Mesothelial cell of epicardium (in vitro differentiated cells): ENCODE data around the gene BLOC1S1. TPM values are rescaled to one million over a fixed set of nuclear protein-coding genes. Genes with fewer than 3 reads are reported as not detected.

Experiments
- DNase-seq, 2 experiments: peaks; one replicate each; pipeline ENCODE4 v3.0.0; 2021; ENCODE audit warnings: low spot score in 2 of 2; ENCODE audit not compliant: unreplicated experiment in 2 of 2
- H3K27ac Mint-ChIP-seq: 2 replicates; pipeline ENCODE4 v1.8.0; 2021; ENCODE audit warnings: mixed read lengths
- H3K27me3 Mint-ChIP-seq: 2 replicates; pipeline ENCODE4 v1.8.0; 2021; ENCODE audit warnings: low read depth, mixed read lengths
- H3K36me3 Mint-ChIP-seq: 2 replicates; pipeline ENCODE4 v1.8.0; 2021; ENCODE audit warnings: mixed read lengths
- H3K4me1 Mint-ChIP-seq: 2 replicates; pipeline ENCODE4 v1.8.0; 2021; ENCODE audit warnings: mixed read lengths
- H3K4me3 Mint-ChIP-seq: 2 replicates; pipeline ENCODE4 v1.8.0; 2021; ENCODE audit warnings: mild to moderate bottlenecking, moderate library complexity, mixed read lengths
- H3K9me3 Mint-ChIP-seq: 2 replicates; pipeline ENCODE4 v1.8.0; 2021; ENCODE audit warnings: mixed read lengths
- total RNA-seq: library from RNA; stranded (reverse); gene quantifications from 3 replicates; pipeline ENCODE4 v1.2.1, GENCODE V29; 2021
- TF ChIP-seq, protein P1 (sequence below): fragments of 200-600 bp; sonication (generic); IDR thresholded peaks from one replicate; pipeline ENCODE4 v1.5.0; 2021; ENCODE audit warnings: antibody characterized with exemption; ENCODE audit not compliant: unreplicated experiment

BLOC1S1 gene
- total RNA-seq, 1 donor from 2014 or later: 58.0 TPM

DNA sequence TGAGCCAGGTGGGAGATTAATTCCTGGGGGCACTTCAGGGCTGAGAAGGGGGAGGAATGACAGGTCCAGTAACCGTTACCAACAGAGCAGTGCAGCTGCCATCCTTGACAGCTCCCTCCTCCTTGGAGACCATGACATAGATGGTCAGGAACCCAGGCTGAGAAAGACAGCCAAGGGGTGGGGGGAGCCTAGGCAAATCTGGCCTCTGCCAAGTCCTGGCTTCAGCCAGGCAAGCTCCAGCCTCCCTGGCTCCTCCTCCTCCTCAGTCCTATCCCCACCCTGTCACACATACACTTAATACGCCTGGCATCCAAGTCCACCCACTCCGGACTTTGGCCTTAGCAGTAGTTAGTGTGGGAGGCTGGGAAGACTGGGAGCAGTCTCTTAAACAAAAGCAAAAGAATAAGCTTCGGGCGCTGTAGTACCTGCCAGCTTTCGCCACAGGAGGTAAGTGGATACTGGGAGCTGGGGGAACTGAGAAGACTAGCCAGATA lies 4.3 kb downstream of the BLOC1S1 start, which contains the start of gene RDH5:
RDH5 (plus strand) TSS at position 323 of the 494 bp plus-strand sequence. CDS start 792 bp downstream, outside the sequence.
- H3K4me3 Mint-ChIP-seq: no peak within 1 kb of the TSS
- TF ChIP-seq, protein P1, sequence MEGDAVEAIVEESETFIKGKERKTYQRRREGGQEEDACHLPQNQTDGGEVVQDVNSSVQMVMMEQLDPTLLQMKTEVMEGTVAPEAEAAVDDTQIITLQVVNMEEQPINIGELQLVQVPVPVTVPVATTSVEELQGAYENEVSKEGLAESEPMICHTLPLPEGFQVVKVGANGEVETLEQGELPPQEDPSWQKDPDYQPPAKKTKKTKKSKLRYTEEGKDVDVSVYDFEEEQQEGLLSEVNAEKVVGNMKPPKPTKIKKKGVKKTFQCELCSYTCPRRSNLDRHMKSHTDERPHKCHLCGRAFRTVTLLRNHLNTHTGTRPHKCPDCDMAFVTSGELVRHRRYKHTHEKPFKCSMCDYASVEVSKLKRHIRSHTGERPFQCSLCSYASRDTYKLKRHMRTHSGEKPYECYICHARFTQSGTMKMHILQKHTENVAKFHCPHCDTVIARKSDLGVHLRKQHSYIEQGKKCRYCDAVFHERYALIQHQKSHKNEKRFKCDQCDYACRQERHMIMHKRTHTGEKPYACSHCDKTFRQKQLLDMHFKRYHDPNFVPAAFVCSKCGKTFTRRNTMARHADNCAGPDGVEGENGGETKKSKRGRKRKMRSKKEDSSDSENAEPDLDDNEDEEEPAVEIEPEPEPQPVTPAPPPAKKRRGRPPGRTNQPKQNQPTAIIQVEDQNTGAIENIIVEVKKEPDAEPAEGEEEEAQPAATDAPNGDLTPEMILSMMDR: no peak
- H3K27ac Mint-ChIP-seq: no peak within 1 kb of the TSS
- H3K9me3 Mint-ChIP-seq: no peaks in the 10 kb centered on the region
- peaks cover 4% of the 10 kb centered on the region for H3K27me3 Mint-ChIP-seq
- peaks cover 5% of the 10 kb centered on the region for H3K36me3 Mint-ChIP-seq
- no peak for DNase-seq
- peaks cover 35% of the 10 kb centered on the region for H3K4me1 Mint-ChIP-seq

DNA sequence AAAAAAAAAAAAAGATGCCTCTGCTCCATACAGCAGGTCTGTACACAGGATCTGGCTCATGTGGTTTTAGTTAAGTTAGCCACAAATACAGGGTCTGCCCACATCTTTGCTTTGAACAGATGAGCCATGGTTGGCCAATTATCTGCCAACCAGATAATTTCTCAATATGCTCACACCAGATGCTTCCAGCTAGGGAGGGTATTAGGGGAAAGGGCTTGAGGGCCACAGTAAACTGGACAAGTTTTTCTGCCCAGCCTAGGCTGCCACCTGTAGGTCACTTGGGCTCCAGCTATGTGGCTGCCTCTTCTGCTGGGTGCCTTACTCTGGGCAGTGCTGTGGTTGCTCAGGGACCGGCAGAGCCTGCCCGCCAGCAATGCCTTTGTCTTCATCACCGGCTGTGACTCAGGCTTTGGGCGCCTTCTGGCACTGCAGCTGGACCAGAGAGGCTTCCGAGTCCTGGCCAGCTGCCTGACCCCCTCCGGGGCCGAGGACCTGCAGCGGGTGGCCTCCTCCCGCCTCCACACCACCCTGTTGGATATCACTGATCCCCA lies 5.1 kb downstream of the BLOC1S1 start:
- no peaks in the 10 kb centered on the region for H3K9me3 Mint-ChIP-seq
- no peak overlapping the region for H3K4me3 Mint-ChIP-seq
- no peak for DNase-seq
- H3K27me3 Mint-ChIP-seq: peaks cover 1% of the 10 kb centered on the region
- peaks cover 6% of the 10 kb centered on the region for H3K36me3 Mint-ChIP-seq
- peaks cover 29% of the 10 kb centered on the region for H3K4me1 Mint-ChIP-seq
- TF ChIP-seq, protein P1: no peak
- H3K27ac Mint-ChIP-seq: no peak overlapping the region

DNA sequence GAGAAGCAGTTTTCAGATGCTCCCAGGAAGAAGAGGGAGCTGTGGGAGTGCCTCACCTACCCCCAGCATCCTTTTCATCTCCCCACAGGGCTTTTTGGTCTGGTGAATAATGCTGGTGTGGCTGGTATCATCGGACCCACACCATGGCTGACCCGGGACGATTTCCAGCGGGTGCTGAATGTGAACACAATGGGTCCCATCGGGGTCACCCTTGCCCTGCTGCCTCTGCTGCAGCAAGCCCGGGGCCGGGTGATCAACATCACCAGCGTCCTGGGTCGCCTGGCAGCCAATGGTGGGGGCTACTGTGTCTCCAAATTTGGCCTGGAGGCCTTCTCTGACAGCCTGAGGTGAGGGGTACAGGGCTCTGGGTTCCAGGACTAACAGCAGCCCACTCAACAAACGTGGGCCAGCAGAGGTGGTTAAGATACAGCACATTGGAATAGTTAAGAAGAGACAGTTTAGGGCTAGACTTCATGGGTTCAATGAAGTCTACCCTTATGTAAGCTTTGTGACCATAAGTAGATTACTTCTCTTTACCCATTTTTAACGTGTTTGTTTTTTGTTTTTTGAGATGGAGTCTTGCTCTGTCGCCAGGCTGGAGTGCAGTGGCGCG lies 5.9 kb downstream of the BLOC1S1 start:
- Mint-ChIP-seq H3K27me3 (no peaks in the 10 kb centered on the region), H3K4me3 (no peak overlapping the region), H3K36me3 (peaks cover 9% of the 10 kb centered on the region), H3K4me1 (peaks cover 28% of the 10 kb centered on the region), H3K27ac (no peak overlapping the region), H3K9me3 (no peaks in the 10 kb centered on the region)
- DNase-seq: no peak
- TF ChIP-seq, protein P1: no peak

DNA sequence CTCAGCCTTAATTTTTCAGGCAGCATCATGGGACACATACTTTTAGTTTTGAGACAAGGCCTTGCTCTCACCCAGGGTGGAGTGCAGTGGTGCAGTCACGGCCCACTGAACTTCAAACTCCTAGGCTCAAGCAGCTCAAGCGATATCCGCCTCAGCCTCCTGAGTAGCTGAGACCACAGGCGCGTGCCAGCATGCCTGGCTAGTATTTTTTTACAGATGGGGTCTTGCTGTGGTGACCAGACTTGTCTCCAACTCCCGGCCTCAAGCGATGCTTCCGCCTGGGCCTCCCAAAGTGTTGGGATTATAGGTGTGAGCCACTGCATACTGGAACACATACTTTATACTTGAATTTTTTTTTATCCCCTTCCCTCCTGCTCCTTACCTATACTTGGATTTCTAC lies 7.1 kb downstream of the BLOC1S1 start:
- Mint-ChIP-seq H3K9me3 (no peaks in the 10 kb centered on the region), H3K4me3 (no peak overlapping the region), H3K27ac (peak overlapping the region; percentile 59), H3K4me1 (peaks cover 26% of the 10 kb centered on the region), H3K36me3 (peaks cover 9% of the 10 kb centered on the region), H3K27me3 (no peaks in the 10 kb centered on the region)
- TF ChIP-seq, protein P1: no peak
- no peak for DNase-seq

DNA sequence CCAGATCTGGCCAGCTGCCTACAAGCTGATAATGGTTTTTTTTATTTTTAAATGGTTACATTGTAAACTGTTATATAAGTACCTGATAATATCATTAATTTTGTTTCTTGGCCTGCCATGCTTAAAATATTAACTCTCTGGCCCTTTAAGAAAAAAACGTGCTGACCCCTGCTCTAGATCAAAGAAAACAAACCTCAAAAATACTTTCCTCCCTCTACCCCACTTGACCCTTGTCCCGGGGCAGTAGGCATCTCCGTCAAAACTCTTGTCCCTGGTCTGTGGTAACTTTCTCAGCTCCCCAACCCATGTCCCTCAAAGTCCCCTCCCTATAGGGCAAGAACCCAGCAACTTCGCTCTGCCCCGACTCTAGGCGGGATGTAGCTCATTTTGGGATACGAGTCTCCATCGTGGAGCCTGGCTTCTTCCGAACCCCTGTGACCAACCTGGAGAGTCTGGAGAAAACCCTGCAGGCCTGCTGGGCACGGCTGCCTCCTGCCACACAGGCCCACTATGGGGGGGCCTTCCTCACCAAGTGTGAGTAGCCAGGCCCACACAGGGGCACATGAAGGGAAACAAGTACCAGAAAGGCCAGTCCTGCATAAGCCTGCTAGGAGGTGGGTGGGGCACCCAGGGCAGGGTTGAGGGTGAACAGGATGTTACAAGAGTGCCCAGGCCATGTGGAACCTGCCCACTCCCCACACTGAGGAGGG lies 7.8 kb downstream of the BLOC1S1 start:
- TF ChIP-seq, protein P1: no peak
- no peak overlapping the region for H3K4me3 Mint-ChIP-seq
- DNase-seq: no peak
- H3K27ac Mint-ChIP-seq: no peak overlapping the region
- no peaks in the 10 kb centered on the region for H3K9me3 Mint-ChIP-seq
- no peaks in the 10 kb centered on the region for H3K27me3 Mint-ChIP-seq
- peaks cover 19% of the 10 kb centered on the region for H3K4me1 Mint-ChIP-seq
- peaks cover 9% of the 10 kb centered on the region for H3K36me3 Mint-ChIP-seq
